ENCODE data around the gene PCDHB11.
"Not testable (repeated sequence)": the region's sequence is repeated elsewhere in the genome, so short reads cannot be mapped to it uniquely, and the experiment has no call there.

PCDHB11 gene

DNA sequence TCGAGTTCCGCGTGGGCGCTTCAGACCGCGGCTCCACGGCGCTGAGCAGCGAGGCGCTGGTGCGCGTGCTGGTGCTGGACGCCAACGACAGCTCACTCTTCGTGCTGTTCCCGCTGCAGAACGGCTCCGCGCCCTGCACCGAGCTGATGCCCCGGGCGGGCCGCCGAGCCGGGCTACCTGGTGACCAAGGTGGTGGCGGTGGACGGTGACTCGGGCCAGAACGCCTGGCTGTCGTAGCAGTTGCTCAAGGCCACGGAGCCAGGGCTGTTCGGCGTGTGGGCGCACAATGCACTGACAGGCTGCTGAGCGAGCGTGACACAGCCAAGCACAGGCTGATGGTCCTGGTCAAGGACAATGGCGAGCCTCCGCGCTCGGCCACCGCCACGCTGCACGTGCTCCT is 42.1 kb downstream of the PCDHB11 start:
- TF ChIP-seq, protein P1, sequence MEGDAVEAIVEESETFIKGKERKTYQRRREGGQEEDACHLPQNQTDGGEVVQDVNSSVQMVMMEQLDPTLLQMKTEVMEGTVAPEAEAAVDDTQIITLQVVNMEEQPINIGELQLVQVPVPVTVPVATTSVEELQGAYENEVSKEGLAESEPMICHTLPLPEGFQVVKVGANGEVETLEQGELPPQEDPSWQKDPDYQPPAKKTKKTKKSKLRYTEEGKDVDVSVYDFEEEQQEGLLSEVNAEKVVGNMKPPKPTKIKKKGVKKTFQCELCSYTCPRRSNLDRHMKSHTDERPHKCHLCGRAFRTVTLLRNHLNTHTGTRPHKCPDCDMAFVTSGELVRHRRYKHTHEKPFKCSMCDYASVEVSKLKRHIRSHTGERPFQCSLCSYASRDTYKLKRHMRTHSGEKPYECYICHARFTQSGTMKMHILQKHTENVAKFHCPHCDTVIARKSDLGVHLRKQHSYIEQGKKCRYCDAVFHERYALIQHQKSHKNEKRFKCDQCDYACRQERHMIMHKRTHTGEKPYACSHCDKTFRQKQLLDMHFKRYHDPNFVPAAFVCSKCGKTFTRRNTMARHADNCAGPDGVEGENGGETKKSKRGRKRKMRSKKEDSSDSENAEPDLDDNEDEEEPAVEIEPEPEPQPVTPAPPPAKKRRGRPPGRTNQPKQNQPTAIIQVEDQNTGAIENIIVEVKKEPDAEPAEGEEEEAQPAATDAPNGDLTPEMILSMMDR (IDR thresholded peaks at IDR 0.05; ENCODE audit: insufficient read depth, low read depth, low read length, missing control alignments) = no peak
- no peak for DNase-seq (ENCODE audit: low read depth)
- H3K4me3 ChIP-seq (ENCODE audit: low read length) = no peak overlapping the region

- TF ChIP-seq, protein P1 (IDR thresholded peaks at IDR 0.05; ENCODE audit: insufficient read depth, low read depth, low read length, missing control alignments) = no peak
- H3K4me3 ChIP-seq (ENCODE audit: low read length) = no peak within 1 kb of the TSS
- no peak for DNase-seq (ENCODE audit: low read depth)
Measured at GRCh38 chr5:141245250-141245717, 45.9 kb downstream of the PCDHB11 start, which contains the start of gene PCDHB15. Gene PCDHB15 (plus strand): TSS chr5:141245395. CDS start chr5:141245579, 184 bp downstream.

- not testable (repeated sequence) for DNase-seq (ENCODE audit: low read depth); H3K4me3 ChIP-seq (ENCODE audit: low read length)
Measured at GRCh38 chr5:141246971-141247370, 47.5 kb downstream of the PCDHB11 start.

GRCh38 chr5:141247434-141247833 is 48.0 kb downstream of the PCDHB11 start:
- DNase-seq (ENCODE audit: low read depth); H3K4me3 ChIP-seq (ENCODE audit: low read length): not testable (repeated sequence)

DNA sequence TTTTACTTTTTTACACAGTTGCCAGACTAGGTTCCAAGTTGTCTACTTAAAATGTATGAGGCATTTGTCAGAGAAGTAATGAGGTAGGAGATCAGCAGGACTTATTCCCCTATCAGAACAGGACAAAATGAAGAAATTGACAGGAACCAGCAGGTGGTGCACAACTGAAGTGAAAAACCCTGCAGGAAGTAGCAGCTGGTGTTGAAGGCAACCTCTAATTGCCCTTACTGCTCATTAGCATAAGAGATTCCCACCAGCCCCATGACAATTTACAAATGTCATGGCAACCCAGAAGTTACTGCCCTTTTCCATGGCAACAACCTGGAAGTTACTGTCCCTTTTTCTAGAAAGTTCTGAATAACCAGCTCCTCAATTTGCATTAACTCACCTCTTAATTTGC is 51.1 kb downstream of the PCDHB11 start:
- no peak overlapping the region for H3K4me3 ChIP-seq (ENCODE audit: low read length)
- TF ChIP-seq, protein P1 (IDR thresholded peaks at IDR 0.05; ENCODE audit: insufficient read depth, low read depth, low read length, missing control alignments) = no peak
- no peak for DNase-seq (ENCODE audit: low read depth)
